Measurements from ENCODE around the gene FAM76B.

DNA sequence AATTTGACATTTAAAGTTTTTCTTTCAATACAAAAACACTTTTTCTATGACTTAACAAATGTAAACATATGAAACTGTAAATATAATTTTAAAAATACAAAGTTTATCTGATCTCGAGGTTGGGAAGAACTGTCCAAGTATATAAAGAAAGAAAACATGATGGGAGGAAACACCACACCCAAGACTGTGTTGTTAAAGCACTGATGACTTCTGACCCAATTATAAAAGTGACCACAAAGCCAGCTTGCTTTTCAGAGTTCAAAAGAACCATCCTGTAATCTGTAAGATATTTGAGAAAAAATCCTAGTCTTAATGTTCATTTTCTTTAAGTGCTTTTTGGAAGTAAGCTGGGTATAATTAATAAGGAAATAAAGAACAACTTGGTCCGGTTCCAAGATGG, 16.3 kb upstream of the FAM76B start:
- TF ChIP-seq, protein P1, sequence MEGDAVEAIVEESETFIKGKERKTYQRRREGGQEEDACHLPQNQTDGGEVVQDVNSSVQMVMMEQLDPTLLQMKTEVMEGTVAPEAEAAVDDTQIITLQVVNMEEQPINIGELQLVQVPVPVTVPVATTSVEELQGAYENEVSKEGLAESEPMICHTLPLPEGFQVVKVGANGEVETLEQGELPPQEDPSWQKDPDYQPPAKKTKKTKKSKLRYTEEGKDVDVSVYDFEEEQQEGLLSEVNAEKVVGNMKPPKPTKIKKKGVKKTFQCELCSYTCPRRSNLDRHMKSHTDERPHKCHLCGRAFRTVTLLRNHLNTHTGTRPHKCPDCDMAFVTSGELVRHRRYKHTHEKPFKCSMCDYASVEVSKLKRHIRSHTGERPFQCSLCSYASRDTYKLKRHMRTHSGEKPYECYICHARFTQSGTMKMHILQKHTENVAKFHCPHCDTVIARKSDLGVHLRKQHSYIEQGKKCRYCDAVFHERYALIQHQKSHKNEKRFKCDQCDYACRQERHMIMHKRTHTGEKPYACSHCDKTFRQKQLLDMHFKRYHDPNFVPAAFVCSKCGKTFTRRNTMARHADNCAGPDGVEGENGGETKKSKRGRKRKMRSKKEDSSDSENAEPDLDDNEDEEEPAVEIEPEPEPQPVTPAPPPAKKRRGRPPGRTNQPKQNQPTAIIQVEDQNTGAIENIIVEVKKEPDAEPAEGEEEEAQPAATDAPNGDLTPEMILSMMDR (IDR thresholded peaks at IDR 0.05) = no peak
- no peak for TF ChIP-seq POLR2AphosphoS5 (IDR thresholded peaks at IDR 0.05)

Data from prostate gland (tissue), 2 donors.